Measurements from ENCODE around the gene NEMP2.

Gene NEMP2

GRCh38 chr2:190571686-190572085 is 37.2 kb upstream of the NEMP2 start:
- TF ChIP-seq JUND (IDR thresholded peaks at IDR 0.05; ENCODE audit: low read depth): no peak
- in situ Hi-C loops (cut with HindIII; ENCODE audit: low pct_unique_long_range_greater_than_20kb, low sequenced_read_pairs): no loop called here
- DNase-seq (ENCODE audit: low read depth in 1 of 2, low spot score in 1 of 2): no peak

GRCh38 chr2:190570871-190571270 is 36.3 kb upstream of the NEMP2 start:
- DNase-seq (ENCODE audit: low read depth in 1 of 2, low spot score in 1 of 2): no peak
- in situ Hi-C loops (cut with HindIII; ENCODE audit: low pct_unique_long_range_greater_than_20kb, low sequenced_read_pairs): no loop called here
- no peak for TF ChIP-seq JUND (IDR thresholded peaks at IDR 0.05; ENCODE audit: low read depth)

- no peak for TF ChIP-seq JUND (IDR thresholded peaks at IDR 0.05; ENCODE audit: low read depth)
- DNase-seq (ENCODE audit: low read depth in 1 of 2, low spot score in 1 of 2): no peak
- in situ Hi-C loops (cut with HindIII; ENCODE audit: low pct_unique_long_range_greater_than_20kb, low sequenced_read_pairs): no loop called here
Measured at GRCh38 chr2:190569994-190570755, 35.7 kb upstream of the NEMP2 start.

GRCh38 chr2:190564838-190565237 is 30.3 kb upstream of the NEMP2 start:
- no peak for DNase-seq (ENCODE audit: low read depth in 1 of 2, low spot score in 1 of 2)
- in situ Hi-C loops (cut with HindIII; ENCODE audit: low pct_unique_long_range_greater_than_20kb, low sequenced_read_pairs): no loop called here
- no peak for TF ChIP-seq JUND (IDR thresholded peaks at IDR 0.05; ENCODE audit: low read depth)

GRCh38 chr2:190563646-190564045 is 29.1 kb upstream of the NEMP2 start:
- in situ Hi-C loops (cut with HindIII; ENCODE audit: low pct_unique_long_range_greater_than_20kb, low sequenced_read_pairs): no loop called here
- no peak for TF ChIP-seq JUND (IDR thresholded peaks at IDR 0.05; ENCODE audit: low read depth)
- DNase-seq (ENCODE audit: low read depth in 1 of 2, low spot score in 1 of 2): no peak

GRCh38 chr2:190563109-190563508 is 28.6 kb upstream of the NEMP2 start:
- DNase-seq (ENCODE audit: low read depth in 1 of 2, low spot score in 1 of 2): no peak
- TF ChIP-seq JUND (IDR thresholded peaks at IDR 0.05; ENCODE audit: low read depth): no peak
- in situ Hi-C loops (cut with HindIII; ENCODE audit: low pct_unique_long_range_greater_than_20kb, low sequenced_read_pairs): no loop called here

- DNase-seq (ENCODE audit: low read depth in 1 of 2, low spot score in 1 of 2): no peak
- in situ Hi-C loops (cut with HindIII; ENCODE audit: low pct_unique_long_range_greater_than_20kb, low sequenced_read_pairs): no loop called here
- no peak for TF ChIP-seq JUND (IDR thresholded peaks at IDR 0.05; ENCODE audit: low read depth)
Measured at GRCh38 chr2:190562121-190562520, 27.6 kb upstream of the NEMP2 start.

- TF ChIP-seq JUND (IDR thresholded peaks at IDR 0.05; ENCODE audit: low read depth): no peak
- in situ Hi-C loops (cut with HindIII; ENCODE audit: low pct_unique_long_range_greater_than_20kb, low sequenced_read_pairs): no loop called here
- DNase-seq (ENCODE audit: low read depth in 1 of 2, low spot score in 1 of 2): no peak
Measured at GRCh38 chr2:190561094-190561493, 26.6 kb upstream of the NEMP2 start.

GRCh38 chr2:190554357-190555006 is 20.0 kb upstream of the NEMP2 start:
- in situ Hi-C loops (cut with HindIII; ENCODE audit: low pct_unique_long_range_greater_than_20kb, low sequenced_read_pairs): no loop called here
- DNase-seq (ENCODE audit: low read depth in 1 of 2, low spot score in 1 of 2): no peak
- no peak for TF ChIP-seq JUND (IDR thresholded peaks at IDR 0.05; ENCODE audit: low read depth)

GRCh38 chr2:190553254-190553653 is 18.7 kb upstream of the NEMP2 start:
- no peak for TF ChIP-seq JUND (IDR thresholded peaks at IDR 0.05; ENCODE audit: low read depth)
- no peak for DNase-seq (ENCODE audit: low read depth in 1 of 2, low spot score in 1 of 2)
- in situ Hi-C loops (cut with HindIII; ENCODE audit: low pct_unique_long_range_greater_than_20kb, low sequenced_read_pairs): no loop called here

- in situ Hi-C loops (cut with HindIII; ENCODE audit: low pct_unique_long_range_greater_than_20kb, low sequenced_read_pairs): no loop called here
- no peak for TF ChIP-seq JUND (IDR thresholded peaks at IDR 0.05; ENCODE audit: low read depth)
- no peak for DNase-seq (ENCODE audit: low read depth in 1 of 2, low spot score in 1 of 2)
Measured at GRCh38 chr2:190551928-190552327, 17.4 kb upstream of the NEMP2 start.

GRCh38 chr2:190550137-190550536 is 15.6 kb upstream of the NEMP2 start:
- in situ Hi-C loops (cut with HindIII; ENCODE audit: low pct_unique_long_range_greater_than_20kb, low sequenced_read_pairs): no loop called here
- no peak for TF ChIP-seq JUND (IDR thresholded peaks at IDR 0.05; ENCODE audit: low read depth)
- DNase-seq (ENCODE audit: low read depth in 1 of 2, low spot score in 1 of 2): no peak

GRCh38 chr2:190547886-190548285 is 13.4 kb upstream of the NEMP2 start:
- DNase-seq (ENCODE audit: low read depth in 1 of 2, low spot score in 1 of 2): no peak
- no peak for TF ChIP-seq JUND (IDR thresholded peaks at IDR 0.05; ENCODE audit: low read depth)
- in situ Hi-C loops (cut with HindIII; ENCODE audit: low pct_unique_long_range_greater_than_20kb, low sequenced_read_pairs): no loop called here
